HG02798 (cell line): ENCODE measurements around the gene TOPBP1.
A peak's percentile ranks its signal among the peaks of the same experiment; 100 is the strongest.

Experiments used
- ATAC-seq: cut with Tn5 transposase; IDR thresholded peaks from one replicate; pipeline ENCODE4 v1.9.1; 2021; ENCODE audit warnings: mild to moderate bottlenecking; ENCODE audit not compliant: unreplicated experiment, poor library complexity

Gene TOPBP1

DNA sequence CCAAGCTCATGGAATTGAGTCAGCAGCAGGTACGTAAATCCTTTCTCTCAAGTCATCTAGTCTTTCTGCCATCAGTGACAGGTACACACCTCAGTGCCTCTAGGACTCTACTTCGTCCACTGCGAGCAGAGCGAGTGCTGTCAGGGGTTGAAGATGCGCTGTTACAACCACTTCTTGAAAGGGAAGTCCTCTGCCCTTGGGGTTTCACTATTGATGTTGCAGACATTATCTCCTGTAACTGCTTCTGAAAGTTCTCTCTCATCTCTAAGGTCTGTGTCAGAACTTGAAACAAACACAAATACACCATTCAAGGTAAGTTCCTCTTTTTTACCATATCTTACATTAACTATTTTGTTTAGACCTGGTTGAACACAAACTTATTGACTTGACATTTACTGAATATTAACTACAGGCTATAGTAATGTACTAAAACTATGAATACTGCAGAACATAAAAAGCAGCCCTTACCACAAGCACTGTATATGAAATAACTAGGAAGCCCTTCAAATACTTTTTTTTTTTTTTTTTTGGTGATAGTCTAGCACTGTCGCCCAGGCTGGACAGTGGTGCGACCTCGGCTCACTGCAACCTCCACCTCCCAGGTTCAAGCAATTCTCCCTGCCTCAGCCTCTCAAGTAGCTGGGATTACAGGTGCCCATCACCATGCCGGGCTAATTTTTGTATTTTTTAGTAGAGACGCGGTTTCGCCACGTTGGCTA, 41.5 kb downstream of the TOPBP1 start:
- ATAC-seq: peak; percentile 100

GRCh38 chr3:133611534-133611933, 50.2 kb downstream of the TOPBP1 start:
- no peak for ATAC-seq

DNA sequence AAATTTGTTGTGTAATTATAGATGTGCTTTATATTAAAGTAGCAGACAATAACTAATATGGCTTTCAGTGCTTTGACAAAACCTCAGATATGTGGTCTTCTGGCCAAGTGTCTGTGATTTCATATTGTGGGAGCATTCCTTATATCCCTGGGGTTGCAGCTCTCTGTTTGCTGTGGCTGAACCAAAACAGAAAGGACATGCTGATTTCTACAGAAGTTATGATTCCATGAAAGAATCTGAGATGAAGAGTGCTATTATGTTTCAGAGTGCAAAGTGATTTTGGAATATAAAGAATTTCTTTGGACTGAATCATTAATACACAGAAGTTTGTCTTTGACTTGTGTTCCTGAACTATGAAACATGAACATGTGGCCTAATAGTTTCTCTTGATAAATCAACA, 51.7 kb downstream of the TOPBP1 start:
- no peak for ATAC-seq

- no peak for ATAC-seq
Observed at GRCh38 chr3:133608388-133608787, 53.4 kb downstream of the TOPBP1 start.

DNA sequence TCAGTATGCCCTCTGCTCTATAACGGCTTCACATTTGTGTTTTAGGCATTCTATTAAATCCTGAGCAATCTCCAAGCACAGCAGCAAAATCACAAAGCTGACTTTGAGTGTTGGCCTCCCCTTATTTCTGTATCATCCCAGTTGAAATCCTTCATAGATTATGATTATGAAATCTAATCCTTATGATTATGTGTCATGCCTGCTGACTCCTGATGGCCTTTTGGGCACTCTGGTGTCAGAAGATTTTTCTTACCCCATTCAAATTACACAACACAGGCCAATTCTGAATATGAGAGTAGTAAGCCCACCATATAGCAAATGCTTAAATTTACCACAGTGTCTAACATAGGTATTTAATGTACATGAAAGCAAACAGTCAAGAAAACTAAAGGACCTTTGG, 53.9 kb downstream of the TOPBP1 start:
- ATAC-seq: no peak

- no peak for ATAC-seq
Observed at GRCh38 chr3:133606902-133607301, 54.8 kb downstream of the TOPBP1 start.

GRCh38 chr3:133606342-133606741, 55.4 kb downstream of the TOPBP1 start:
- no peak for ATAC-seq

GRCh38 chr3:133600572-133601081, 61.1 kb downstream of the TOPBP1 start:
- ATAC-seq: no peak

DNA sequence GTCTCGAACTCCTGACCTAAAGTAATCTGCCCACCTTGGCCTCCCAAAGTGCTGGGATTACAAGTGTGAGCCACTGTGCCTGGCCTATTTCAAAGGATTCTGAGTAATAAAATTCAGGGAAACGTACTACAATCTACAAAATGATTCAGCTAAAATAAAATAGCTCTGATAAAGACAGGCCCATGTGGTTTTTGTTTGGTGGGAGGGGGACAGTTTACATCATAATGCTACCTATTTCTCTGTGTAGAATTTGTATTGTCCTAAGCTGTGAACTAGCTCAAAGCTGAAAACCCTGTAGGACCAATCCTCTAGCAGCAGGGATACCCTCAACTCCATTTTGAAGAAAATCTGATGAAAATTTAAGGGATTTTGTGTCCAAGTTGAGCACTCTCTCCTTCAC, 62.5 kb downstream of the TOPBP1 start:
- ATAC-seq: no peak

GRCh38 chr3:133598405-133598804, 63.3 kb downstream of the TOPBP1 start:
- ATAC-seq: no peak

GRCh38 chr3:133595341-133595740, 66.4 kb downstream of the TOPBP1 start:
- ATAC-seq: no peak

DNA sequence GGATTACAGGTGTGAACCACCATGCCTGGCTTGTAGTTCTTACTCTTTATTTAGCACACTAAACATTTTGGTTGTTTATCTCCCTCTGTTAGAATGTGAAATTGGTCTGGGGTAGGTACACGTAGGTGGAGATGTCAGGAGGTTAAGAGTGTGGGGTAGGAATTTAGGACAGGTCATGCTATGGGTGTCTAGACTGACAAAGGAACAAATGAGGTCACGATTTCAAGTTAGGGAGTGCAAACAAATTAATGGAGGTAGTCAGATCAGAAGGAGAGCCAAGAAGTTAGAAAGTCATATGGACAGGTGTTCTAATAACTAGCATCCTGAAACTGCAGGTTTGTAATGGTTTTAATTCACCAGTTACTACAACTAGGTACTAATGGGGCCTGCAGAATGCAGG, 68.5 kb downstream of the TOPBP1 start:
- peak; percentile 18 for ATAC-seq

- ATAC-seq: peak; percentile 68
Observed at GRCh38 chr3:133592843-133593242, 68.9 kb downstream of the TOPBP1 start.

GRCh38 chr3:133591271-133591742, 70.4 kb downstream of the TOPBP1 start:
- ATAC-seq: no peak

GRCh38 chr3:133589503-133589902, 72.2 kb downstream of the TOPBP1 start:
- ATAC-seq: no peak

GRCh38 chr3:133588784-133589465, 72.8 kb downstream of the TOPBP1 start:
- no peak for ATAC-seq

- ATAC-seq: no peak
Observed at GRCh38 chr3:133588035-133588434, 73.7 kb downstream of the TOPBP1 start.

DNA sequence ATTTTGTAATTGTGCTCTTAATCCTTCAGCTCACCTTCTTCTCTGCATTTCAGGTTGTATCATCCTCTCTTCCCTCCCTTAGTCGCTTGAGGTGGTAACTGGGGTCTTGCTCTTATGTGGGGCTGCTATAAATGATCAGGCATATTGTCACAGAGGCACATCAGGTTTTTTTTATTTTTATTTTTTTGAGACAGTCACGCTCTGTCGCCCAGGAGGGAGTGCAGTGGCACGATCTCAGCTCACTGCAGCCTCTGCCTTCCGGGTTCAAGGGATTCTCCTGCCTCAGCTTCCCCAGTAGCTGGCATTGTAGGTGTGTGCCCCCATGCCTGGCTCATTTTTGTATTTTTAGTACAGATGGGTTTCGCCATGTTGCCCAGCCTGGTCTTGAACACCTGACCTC, 78.3 kb downstream of the TOPBP1 start:
- ATAC-seq: no peak

GRCh38 chr3:133578548-133579191, 83.1 kb downstream of the TOPBP1 start:
- ATAC-seq: no peak

GRCh38 chr3:133576169-133576568, 85.6 kb downstream of the TOPBP1 start:
- ATAC-seq: no peak

GRCh38 chr3:133575086-133575485, 86.7 kb downstream of the TOPBP1 start:
- ATAC-seq: no peak
